HG03521 (cell line): ENCODE measurements around the gene TMEM74B.
"Not testable (repeated sequence)": the region's sequence is repeated elsewhere in the genome, so short reads cannot be mapped to it uniquely, and the experiment has no call there.

ENCODE experiments used
- ATAC-seq: cut with Tn5 transposase; IDR thresholded peaks from one replicate; pipeline ENCODE4 v1.9.1; 2021; ENCODE audit warnings: mild to moderate bottlenecking, moderate library complexity; ENCODE audit not compliant: unreplicated experiment

Gene TMEM74B

DNA sequence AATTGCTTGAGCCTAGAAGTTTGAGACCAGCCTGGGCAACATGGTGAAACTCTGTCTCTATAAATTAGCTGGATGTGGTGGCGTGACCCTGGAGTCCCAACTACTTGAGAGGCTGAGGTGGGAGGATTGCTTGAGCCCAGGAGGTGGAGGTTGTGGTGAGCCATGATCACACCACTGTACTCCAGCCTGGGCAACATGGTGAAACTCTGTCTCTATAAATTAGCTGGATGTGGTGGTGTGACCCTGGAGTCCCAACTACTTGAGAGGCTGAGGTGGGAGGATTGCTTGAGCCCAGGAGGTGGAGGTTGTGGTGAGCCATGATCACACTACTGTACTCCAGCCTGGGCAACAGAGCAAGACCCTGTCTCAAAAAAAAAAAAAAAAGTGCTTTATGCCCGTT, 35.0 kb downstream of the TMEM74B start:
- ATAC-seq: not testable (repeated sequence)

DNA sequence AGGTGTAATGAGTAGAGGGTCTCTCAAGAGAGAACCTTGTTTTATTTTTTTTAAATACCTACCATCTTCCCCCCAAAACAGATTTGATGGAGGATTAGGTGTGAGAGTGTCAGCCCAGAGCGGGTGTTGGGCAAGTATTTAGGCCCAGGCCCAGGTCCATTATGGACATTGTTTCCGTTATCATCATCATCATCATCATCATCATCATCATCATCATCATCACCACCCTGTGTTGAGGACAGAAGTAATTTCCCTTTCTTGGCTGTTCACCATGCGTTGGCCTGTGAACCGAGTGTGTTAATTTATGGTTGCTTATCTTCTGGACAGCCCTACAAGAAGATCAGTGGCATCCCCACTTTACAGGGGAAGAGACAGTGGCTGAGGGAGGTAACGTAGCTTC, 37.8 kb downstream of the TMEM74B start:
- no peak for ATAC-seq

DNA sequence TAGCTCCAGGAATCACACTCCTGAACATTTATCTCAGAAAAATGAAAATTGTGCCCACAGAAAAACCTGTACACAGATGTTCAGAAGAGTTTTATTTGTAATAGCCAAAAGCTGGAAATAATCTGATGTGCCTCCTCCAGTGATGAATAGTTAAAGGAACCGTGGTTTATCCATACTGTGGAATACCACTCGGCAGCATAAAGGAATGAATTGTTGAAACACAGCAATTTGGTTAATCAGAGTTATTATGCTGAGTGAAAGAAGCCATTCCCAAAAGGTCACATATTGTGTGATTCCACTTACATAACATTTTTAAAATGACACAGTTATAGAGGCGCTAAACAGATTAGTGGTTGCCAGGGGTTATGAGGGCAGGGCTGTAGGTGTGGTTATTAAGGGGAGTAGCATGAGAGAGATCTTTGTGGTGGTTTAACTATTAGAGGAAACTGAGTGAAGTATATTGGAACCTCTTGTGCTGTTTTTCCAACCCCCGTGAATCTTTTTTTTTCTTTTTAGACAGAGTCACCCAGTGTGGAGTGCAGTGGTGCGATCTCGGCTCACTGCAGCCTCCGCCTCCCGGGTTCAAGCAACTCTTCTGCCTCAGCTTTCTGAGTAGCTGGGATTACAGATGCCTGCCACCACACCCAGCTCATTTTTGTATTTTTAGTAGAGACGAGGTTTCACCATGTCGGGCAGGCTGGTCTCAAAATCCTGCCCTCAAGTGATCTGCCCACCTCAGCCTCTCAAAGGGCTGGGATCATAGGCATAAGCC, 40.2 kb downstream of the TMEM74B start:
- ATAC-seq: no peak

DNA sequence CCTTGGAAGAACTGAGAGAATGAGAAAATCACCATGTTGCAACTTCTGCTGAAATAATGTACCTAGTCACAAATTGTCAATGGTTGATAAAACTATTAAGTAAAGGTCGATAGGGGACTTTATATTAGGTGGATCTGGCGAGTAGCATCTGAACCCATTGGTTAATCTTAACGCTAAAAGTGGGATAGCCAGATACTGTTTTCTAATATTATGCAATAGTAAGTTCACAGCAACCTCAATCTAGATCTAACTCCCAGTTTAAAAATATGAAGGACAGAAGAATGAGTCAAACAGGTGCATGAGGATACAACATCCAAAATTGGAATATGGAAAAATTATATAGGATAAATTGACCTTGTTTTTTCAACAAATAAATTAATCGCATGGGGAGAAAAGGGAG, 47.5 kb downstream of the TMEM74B start:
- ATAC-seq: no peak

DNA sequence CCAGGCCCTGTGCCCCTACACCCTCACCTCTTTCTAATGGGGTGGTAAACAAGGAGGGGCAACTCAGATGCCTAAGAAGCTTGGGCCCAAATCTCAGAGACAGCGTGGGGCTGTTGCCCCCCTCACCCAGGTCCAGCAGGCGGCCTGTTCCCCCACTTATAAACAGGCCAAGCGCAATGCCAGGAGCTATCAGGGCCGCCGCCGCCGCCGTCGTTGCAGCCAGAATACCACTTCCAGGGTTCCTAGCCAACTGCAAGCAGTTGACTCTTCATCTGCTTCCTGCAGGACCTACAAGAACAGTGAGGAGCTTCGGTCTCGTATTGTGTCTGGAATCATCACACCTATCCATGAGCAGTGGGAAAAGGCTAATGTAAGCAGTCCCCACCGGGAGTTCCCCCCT, 49.9 kb downstream of the TMEM74B start:
- no peak for ATAC-seq

DNA sequence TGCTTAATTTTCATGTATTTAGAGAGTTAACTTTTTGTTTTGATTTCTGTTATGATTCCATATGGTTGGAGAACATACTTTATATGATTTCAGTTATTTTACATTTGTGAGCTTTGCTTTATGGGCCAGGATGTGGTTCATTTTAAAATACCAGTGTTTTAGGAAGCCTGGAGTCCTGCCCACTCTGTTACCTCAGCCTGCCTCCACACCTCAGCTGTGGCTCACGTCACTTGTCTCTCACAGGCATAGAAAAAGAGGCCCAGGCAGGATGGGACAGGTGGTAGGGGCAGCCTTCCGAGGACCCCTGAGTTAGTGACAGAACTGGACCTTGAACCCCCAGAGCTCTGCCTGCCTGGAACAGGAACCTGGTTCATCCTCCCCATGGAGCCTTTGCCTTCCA, 50.4 kb downstream of the TMEM74B start:
- ATAC-seq: no peak

DNA sequence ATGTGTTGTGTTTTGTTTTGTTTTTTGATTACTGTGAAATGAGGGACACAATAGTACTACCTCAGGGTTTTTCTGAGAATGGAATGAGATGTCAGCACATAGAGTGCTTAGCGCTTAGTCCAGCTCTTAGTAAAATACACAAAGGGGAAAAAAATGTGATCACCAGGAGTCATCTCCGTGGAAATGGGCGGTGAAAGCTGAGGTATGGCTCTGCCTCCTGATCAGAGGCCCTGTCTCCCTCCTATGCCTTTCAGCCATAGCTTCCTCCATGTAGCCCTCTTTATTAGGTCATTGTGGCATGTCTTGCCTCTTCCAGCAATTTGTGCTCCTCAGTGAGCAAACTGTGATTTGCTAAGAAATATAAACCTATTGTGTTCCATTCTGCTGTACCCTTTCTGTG, 53.4 kb downstream of the TMEM74B start:
- no peak for ATAC-seq

DNA sequence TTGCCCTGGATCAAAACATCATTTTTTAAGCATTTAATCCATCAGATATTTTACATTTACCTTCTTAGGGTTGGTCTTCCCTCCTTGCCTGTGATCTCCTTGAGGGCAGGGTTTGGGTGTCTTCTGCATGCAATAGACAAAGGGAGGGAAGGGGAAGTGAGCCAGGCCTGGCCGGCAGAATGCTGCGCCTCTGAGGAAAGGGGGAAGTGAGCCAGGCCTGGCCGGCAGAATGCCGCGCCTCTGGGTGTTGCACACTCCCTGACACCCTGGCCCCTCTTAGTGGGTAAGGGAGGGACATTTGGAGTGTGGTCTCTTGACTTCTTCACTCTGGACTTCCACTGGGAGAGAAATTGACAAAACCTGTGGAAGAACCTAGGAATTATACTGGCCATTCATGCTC, 53.9 kb downstream of the TMEM74B start:
- ATAC-seq: no peak
